Measurements from ENCODE around the gene RGS3.

- TF ChIP-seq CTCF (IDR thresholded peaks at IDR 0.05 in 8 of 11, conservative IDR thresholded peaks at IDR 0.05 in 3 of 11) = no peak
- no peak for TF ChIP-seq POLR2A (IDR thresholded peaks at IDR 0.05)
- no peak for TF ChIP-seq POLR2AphosphoS5 (IDR thresholded peaks at IDR 0.05)
Observed at GRCh38 chr9:113464286-113464660, 746 bp downstream of the RGS3 start.
